Measurements from ENCODE around the gene YAF2. TPM values are rescaled to one million over a fixed set of nuclear protein-coding genes. Genes with fewer than 3 reads are reported as not detected.

The YAF2 gene
- total and polyA plus RNA-seq, 2 experiments from 2014 or later, result 1.0 TPM

DNA sequence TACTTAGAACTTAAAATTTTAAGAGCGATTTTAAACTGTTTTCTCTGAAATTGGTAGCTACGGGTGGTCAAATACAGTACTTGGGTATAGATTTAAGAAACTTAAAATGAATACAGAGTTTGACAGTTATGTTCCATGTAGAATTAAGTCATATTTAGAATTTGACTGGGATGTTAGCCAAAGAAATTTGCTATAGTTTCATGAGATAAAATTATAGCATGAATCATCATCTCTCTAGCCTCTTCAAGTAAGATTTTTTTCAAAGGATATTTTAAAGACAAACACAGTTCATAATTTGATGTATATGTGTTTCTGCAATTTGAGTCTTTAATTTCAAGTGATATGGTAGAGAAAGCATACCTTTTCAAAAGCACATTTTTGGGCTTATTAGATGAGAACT, 46.8 kb upstream of the YAF2 start (continued):
- TF ChIP-seq ZNF462 (CRISPR knock-in tag; IDR thresholded peaks at IDR 0.05), result no peak
- TF ChIP-seq, protein P1, sequence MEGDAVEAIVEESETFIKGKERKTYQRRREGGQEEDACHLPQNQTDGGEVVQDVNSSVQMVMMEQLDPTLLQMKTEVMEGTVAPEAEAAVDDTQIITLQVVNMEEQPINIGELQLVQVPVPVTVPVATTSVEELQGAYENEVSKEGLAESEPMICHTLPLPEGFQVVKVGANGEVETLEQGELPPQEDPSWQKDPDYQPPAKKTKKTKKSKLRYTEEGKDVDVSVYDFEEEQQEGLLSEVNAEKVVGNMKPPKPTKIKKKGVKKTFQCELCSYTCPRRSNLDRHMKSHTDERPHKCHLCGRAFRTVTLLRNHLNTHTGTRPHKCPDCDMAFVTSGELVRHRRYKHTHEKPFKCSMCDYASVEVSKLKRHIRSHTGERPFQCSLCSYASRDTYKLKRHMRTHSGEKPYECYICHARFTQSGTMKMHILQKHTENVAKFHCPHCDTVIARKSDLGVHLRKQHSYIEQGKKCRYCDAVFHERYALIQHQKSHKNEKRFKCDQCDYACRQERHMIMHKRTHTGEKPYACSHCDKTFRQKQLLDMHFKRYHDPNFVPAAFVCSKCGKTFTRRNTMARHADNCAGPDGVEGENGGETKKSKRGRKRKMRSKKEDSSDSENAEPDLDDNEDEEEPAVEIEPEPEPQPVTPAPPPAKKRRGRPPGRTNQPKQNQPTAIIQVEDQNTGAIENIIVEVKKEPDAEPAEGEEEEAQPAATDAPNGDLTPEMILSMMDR (conservative IDR thresholded peaks at IDR 0.05; ENCODE audit: low read depth in 2 of 2), result no peak
- TF ChIP-seq CREB1 (CRISPR knock-in tag; IDR thresholded peaks at IDR 0.05; ENCODE audit: low read depth), result no peak
- TF ChIP-seq, protein P2, sequence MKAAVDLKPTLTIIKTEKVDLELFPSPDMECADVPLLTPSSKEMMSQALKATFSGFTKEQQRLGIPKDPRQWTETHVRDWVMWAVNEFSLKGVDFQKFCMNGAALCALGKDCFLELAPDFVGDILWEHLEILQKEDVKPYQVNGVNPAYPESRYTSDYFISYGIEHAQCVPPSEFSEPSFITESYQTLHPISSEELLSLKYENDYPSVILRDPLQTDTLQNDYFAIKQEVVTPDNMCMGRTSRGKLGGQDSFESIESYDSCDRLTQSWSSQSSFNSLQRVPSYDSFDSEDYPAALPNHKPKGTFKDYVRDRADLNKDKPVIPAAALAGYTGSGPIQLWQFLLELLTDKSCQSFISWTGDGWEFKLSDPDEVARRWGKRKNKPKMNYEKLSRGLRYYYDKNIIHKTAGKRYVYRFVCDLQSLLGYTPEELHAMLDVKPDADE (IDR thresholded peaks at IDR 0.05), result no peak
- TF ChIP-seq EZH2 (IDR thresholded peaks at IDR 0.05; ENCODE audit: low read depth, unreplicated experiment), result no peak
- TF ChIP-seq POLR2AphosphoS5 (IDR thresholded peaks at IDR 0.05; ENCODE audit: low read depth), result no peak
- no peak for TF ChIP-seq STAT1 (IDR thresholded peaks at IDR 0.05; ENCODE audit: unreplicated experiment)

- H3K36me3 ChIP-seq (ENCODE audit: insufficient read depth), result no peaks in the 10 kb centered on the region
- H3K4me2 ChIP-seq, result no peak overlapping the region
- no peaks in the 10 kb centered on the region for H3K9me3 Mint-ChIP-seq
- no peaks in the 10 kb centered on the region for H3K79me2 ChIP-seq (replicated peaks; ENCODE audit: insufficient read depth)
- no peaks in the 10 kb centered on the region for H3K4me1 Mint-ChIP-seq
- no peaks in the 10 kb centered on the region for H4K20me1 ChIP-seq (replicated peaks; ENCODE audit: insufficient read depth)
- H3K4me3 ChIP-seq, result no peak overlapping the region
- no peak overlapping the region for H3K4me3 Mint-ChIP-seq
- no peaks in the 10 kb centered on the region for H3K4me1 ChIP-seq (ENCODE audit: insufficient read depth)
- no peak for TF ChIP-seq REST (IDR thresholded peaks at IDR 0.05; ENCODE audit: unreplicated experiment)
- no peaks in the 10 kb centered on the region for H3K36me3 Mint-ChIP-seq (ENCODE audit: low read depth)
- H2AFZ ChIP-seq, result no peak overlapping the region
- no peaks in the 10 kb centered on the region for H3K27me3 ChIP-seq (ENCODE audit: insufficient read depth)
- DNase-seq (ENCODE audit: low spot score) (no peak), ATAC-seq (no peak)
- H3K27me3 Mint-ChIP-seq (ENCODE audit: insufficient read depth, low read depth, poor library complexity), result no peaks in the 10 kb centered on the region
- H3F3A ChIP-seq (replicated peaks; ENCODE audit: low read depth), result no peaks in the 10 kb centered on the region
- no peak overlapping the region for H3K27ac Mint-ChIP-seq
- H3K27ac ChIP-seq (ENCODE audit: low read depth), result no peak overlapping the region
- no peaks in the 10 kb centered on the region for H3K9me2 ChIP-seq (ENCODE audit: insufficient read depth)
Measured at GRCh38 chr12:42284157-42284556, 46.1 kb upstream of the YAF2 start.
